HL-60/S4 (cell line): ENCODE results near the gene ARVCF.

Experiments
- in situ Hi-C: fragments of 300-500 bp; cut with MboI; formaldehyde crosslinking; loops from 2 replicates; pipeline ENCODE4 v1.14.3; 2022; ENCODE audit warnings: low sequenced_read_pairs

ARVCF gene

DNA sequence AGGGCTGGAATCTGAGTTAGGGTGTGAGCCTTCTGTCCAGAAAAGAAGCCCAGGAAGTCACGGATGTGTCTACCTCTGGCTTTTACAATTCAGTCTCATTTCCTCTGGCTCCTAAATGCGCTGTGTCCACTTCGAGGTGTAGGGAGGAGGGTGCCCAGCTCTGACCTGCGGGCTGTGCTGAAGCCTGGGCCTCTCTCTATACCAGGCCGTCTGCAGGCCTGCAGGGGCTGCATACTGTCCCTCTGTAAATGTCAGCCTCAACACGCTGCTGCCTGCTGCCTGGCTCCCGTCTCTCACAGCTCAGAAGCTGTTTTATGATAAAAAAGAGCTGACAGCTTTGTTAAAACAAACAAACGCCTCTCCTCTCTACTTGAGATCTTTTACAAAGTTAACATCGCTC is 14.5 kb downstream of the ARVCF start:
- in situ Hi-C loops = no loop called here

DNA sequence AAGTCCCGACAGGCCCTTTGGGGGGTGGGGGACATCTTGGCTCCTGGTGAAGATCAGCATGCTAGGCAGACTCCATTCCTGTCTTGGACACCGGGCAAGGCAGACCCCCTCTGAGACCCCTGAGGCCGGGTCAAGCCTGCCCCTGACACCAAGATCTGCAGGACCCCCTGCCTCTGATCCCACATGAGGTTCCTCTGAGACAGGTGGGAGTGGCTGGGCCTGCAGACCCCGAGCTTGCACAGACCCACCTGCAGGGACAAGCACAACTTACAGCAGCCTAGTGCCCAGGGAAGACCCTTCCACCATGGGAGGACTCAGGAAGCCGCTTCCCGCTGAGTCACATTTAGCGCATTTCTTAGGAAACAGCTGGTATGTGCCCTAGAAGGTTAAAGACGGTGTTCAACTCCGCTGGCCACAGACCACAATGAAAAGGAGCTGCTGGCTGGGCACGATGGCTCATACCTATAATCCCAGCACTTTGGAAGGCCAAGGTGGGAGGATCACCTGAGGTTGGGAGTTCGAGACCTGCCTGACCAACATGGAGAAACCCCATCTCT is 15.5 kb downstream of the ARVCF start:
- in situ Hi-C loops = no loop called here

DNA sequence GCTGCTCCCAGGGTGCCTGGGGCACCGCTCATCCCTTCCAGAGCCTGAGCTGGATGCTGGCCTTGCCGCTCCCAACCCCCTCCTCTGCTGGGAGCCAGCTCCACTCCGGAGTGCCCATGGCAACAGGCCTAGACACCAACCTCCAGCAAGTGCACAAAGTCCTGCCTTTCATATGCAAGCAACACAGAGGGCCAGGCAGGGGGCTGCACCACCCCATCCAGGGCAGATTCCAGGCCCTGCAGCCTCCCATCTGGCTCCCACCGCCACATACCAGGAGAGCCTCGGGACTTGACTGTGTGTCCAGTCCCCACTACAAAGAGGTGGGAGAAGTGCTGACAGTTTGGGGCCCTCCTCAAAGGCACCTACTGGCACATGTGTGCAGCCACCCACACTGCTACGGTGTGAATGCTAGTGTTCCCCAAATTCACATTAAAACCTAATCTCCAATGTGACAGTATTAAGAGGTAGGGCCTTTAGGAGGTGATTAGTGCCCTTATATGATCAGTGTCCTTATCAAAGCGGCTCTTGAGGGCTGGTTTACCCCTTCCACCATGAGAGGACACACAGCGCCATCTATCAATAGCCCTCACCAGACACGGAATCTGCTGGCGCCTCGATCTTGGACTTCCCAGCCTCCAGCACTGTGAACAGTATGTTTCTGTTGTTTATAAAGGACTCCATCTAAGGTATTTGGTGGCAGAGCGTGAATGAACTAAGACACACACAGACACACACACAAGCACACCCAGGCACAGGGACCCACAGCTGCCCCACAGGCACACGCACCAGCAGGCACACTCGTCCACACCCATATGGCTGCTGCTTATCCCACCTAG is 16.2 kb downstream of the ARVCF start:
- in situ Hi-C loops = no loop called here

DNA sequence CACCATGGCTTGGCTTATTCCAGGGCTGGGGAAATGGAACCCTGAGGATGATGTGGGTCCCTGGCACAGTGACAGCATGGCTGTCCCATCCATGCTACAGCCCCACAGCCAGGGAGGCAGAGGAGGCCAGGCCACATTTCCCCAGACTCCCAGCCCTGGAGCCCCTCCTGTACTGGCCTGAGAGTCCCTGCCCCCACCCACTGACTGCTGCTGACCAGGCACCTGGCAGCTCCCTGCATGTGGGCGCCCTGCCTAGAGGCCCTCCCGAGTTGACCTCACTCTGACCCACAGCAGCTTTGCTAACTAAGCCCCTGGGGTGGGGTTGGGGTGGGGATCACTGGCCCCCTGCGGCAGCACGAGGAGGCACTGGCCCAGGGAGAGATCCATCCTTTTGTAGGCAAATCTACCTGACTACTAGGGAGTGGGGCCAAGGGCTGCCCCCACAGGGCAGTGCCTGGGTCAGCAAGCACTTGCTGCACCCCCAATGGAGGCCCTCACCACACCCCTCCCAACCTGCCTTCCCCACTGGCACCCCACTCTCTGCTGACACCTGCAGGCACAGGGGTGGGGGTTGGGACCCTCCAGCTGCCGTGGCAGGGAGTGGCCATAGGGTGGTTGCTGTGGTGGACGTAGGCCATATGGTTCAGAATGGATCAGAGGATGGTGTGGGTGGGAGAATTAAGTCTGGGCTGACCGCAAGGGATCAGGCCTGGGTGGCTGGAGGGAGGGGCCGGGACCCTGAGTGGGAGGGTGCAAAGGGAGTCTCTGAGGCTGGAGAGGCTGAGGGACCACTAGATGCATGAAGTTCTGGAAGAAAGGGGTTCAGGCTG is 17.4 kb downstream of the ARVCF start:
- in situ Hi-C loops = no loop called here

DNA sequence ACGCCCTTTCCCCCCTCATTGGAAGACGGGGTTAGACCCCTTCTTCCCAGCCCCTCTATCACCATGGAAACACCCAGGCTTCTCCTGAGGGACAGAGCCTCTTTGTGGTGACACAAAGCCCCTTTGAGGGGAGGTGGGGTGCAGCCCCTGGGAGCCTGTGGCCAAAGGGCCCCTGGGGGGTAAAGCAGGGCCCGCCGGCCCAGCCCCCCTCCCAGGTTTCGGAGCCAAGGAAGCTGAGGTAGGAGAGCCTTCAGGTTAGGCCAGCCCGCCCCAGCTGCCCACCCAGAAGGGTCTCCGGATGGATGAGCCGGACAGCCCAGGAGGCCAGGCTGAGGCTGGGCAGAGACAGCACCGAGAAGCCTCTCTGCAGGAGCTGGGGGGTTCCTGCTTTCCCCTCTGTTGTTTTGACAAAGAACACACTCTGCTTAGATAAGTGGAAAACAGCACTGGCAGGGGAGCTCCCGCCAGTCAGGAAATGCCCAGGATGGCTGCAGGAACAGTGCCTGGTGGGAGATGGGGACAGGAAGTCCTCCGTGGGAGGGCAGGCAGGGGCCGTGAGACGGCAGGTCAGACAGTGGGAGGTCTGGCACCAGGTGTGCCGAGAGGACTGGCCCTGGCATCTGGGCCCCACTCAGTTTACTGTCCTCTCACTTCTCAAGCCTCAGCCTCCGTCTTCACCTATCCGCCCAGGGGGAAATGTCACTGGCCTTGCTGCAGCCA is 18.2 kb downstream of the ARVCF start:
- in situ Hi-C loops = no loop called here

DNA sequence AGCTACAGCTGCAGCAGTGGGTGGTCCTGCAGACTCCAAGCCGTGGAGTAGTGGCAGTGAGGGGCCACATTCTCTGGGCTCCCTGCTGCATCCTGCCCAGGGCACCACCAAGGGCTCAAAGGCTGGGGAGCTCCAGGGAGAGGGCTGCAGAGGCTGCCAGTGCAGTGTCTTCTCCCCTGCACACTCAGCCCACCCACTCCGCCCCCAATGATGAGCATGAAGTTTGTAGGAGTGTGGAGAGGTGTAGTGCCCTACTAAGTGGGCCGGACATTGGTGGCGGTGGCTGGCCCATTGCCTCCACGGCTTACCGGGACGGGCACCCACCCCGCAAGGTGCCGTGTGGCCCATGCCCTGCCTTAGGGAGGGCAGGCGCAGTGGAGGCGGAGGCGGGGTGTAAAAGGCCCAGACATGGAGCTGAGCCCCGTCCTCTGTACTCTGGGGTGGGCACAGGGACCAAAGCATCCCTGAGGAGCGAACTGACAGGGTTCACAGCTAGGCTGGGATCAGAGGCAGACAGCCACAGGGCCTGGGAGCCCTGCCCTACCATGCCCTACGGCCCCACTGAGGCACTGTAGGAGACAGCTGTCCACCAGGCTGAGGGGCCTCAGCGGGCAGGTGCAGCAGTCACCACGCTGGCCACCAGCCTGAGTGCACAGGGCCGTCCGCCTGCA is 18.9 kb downstream of the ARVCF start:
- in situ Hi-C loops = no loop called here

DNA sequence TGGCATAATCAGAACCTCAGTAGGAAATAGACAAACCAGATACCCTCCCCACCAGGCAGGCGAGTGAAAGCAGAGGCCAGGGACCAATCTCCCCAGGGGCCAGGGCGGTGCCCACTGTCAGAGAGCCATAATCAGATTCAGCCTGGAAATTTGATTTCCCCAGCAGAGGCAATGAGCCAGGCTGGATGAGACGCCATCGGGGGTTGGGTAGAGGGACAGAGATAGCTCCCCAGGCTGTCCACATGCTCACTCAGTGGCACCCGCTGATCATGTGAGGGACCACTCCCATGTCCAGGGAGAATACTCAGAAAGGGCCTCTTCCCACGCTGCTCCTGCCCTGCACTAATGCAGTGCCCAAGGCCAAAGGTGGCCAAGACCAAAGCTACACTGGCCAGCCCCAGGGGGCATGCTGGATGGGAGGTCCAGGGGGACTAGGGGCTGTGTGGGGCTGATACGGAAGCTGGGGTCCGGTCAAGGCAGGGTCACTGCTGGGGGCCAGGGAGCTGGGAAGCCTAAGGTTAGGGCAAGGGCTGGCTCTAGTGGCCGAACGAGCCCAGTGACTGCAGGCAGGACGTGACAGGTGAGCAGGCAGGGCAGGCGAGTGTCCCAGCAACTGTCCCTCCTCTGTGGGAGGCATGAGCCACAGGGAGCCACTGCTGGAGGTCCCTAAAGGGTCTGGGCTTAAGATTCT is 19.8 kb downstream of the ARVCF start:
- in situ Hi-C loops = no loop called here

DNA sequence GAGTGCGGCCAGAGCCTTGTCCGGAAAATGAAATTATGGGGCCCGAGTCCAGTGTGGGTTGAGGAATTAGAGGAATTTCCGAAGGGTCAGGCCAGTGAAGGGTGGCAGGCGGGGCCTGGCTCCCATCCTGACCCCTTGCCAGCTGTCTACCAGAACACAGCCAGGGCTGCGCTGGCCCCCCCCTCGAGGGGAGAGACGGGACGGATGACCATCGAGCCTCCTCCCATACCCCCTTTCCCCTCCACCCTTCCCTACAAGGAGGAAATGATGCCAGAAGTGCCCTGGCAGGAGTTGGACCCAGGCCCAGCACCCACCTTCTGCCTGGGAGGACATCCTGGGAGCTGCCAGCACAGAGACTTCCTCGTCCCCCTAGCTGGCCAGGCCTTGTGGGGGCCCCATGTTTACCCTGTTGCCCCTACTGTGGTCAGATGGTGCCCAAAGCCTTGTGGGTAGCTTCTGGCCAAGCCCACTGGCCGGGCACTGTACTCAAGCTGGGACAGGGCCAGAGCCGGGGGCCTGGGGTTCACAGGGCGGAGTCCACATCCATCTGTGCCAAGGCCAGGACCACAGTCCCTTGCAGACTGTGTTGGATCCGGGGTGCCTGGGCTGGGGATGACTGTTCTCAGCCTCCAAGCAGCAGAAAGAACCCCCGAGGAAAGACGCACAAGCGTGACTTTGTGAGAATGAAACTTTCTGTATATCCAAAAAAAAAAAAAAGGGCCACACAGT is 20.8 kb downstream of the ARVCF start:
- in situ Hi-C loops = no loop called here

DNA sequence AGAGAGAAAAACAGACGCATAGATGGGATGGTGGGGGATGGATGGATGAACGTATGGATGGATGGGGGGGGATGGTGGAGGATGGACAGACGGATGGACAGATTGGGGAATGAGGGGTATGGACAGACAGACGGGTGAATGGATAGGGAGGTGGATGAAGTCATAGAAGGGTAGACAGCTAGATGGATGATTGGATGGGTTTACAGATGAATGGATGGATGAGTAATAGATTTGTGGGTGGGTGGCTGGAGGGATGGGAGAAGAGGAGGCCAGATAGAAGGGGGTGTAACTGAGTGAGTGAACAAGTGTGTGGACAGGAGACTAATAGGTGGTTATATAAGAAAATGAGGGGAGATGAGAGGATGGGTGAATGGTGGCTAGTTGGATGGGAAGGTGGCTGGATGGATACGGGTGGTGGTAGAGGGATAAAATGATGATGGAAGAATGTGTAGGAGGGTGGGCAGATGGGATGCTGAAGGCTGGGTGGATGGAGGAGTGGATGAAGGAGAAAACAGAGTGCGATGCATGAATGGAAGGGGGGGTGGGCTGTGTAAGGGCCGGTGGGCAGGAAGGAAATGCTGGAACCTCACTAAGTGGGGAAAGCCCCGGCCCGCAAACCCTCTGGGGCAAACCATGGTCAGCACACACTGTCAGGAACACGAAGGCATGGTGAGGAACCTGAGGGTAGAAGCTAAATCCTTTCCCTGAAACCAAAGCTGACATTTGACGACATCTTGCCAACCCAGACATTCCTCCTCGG is 21.6 kb downstream of the ARVCF start:
- in situ Hi-C loops = no loop called here

DNA sequence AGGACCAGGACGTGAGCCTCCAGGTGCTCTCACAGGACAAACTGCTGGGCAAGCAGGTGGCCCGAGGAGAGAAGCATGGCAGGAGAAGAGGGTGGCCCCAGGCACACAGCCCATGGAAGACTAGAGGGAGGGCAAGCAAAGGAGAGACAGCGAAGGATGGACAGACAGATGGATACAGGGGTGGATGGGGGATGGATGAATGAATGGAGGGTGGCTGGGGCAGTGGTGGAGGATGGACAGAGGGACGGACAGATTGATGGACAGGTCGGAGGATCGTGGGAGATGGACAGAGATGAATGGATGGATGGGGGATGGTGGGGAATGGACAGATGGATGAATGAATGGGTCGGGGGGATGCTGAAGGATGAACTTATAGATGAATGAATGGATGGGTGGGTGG is 22.7 kb downstream of the ARVCF start:
- in situ Hi-C loops = no loop called here

DNA sequence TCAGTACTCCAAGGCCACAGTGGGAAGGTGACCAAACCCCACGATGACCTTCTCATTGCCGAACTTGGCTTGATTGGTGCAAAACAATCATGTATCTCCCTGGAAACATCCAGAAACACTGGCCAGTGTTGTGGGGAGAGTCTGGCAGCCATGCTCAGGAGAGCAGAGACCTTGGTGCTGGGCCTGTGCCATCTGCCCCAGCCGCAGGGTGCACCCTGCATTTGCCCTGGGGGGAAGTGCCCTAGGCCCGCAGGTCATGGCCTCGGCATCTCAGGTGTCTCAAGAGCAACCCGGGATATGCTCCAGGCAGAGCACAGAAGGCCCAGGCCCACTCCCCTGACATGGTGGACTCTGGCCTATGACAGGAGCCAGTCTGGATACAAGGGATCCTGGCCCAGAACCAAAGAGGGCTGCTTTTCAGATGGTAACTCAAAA is 23.7 kb downstream of the ARVCF start:
- in situ Hi-C loops = no loop called here

DNA sequence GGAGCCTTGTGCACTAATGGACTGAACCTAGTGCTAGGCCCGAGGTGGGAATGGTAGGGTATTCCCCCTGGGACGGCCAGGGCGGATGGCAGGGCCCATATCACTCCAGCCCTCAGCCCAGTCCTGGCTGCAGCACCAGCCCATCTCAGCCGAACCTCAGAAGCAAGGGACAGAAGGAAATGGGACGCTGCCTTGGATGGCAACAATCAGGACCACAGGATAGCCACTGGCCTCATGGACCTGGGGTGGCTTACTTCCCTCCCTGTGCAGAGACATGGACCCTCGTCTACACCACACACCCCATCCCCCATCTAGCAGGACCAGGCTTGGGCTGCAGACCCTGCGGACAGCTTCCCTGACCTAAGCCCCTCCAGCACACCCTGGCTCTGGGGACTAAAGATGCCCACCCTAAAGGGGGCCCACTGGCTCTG is 24.1 kb downstream of the ARVCF start:
- in situ Hi-C loops = no loop called here

DNA sequence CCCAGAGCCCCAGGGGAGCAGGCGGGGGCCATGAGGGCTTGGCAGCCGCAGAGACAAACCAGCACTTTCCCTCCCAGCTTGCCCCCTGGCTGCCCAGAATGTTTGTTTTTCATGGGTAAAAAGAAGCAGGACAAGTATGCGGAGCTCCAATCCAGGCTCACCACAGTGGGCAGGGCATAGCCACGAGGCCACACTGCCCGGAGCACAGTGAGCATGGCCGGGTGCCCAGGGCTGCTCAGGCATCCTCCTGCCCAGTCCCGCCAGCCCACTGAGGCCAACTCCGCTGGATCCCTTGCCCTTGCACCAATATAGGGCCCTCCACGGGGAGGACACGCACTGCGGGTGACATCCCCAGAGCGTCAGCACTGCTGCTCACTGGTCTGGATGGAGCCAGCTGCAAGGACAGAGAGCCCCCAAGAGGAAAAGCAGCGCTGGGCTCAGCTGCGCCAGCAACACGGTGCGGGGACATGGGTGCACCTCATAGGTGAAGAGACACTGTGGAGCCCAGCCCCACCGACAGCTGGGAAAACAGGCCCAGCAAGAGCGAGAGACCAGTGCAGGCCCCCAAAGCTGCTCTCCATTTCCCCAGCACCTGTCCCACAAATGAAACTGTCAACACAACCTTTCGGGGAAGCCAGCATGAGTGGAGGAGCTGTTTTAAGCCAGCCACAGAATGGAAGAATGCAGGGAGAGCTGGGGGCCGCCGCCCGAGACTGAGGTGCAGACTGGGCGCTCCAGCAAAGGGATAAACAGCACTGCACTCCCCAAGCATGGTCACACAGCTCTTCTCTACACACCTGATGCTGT is 24.8 kb downstream of the ARVCF start:
- in situ Hi-C loops = no loop called here

DNA sequence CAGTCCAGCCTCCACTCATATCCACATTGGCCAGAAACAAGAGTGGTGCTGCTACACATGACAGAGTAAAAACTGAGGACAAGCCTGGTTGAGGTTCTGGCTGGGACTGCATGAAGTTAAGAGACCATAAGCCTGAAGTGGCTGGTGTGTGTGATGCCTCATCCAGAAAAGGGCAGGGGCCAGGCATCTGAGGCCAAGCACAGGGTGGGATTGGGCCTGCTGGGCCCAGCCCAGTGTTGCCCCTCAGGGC is 25.3 kb downstream of the ARVCF start:
- in situ Hi-C loops = no loop called here

DNA sequence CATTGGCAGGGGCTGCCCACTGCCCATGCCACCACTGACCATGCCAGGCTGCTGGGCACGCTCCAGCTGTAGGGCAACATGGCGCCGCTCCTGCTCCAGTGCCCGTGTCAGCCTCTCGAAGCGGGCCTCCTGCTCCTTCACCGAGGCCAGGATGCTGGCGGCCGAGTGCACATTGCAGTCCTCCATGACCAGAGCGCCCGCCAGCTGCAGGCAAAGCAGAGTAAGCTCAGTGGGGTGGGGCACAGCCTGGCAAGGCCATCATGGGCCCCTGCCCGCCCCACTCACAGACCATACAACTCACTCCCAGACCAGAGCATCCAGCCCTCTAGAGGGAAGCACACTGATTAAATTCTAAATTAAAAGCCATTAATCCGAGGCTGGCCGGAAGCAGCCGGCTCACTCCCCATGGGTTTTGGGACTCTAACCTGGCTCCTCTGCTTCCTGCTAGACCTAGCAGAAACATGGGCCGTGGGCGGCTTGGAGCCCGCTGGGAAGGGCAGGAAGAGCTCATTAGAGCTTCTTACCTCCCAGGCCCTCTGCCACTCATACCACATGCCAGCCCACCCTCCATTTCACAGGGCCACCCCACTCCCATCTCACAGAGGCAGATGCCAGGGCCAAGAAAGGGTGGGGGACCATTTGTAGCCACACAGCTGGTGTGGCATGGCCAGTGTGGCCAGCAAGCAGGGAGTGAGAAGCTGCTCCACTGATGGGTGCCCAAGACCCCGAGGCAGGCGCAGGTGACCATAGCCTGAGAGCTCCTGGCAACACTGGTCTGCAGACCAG is 25.8 kb downstream of the ARVCF start:
- in situ Hi-C loops = no loop called here

DNA sequence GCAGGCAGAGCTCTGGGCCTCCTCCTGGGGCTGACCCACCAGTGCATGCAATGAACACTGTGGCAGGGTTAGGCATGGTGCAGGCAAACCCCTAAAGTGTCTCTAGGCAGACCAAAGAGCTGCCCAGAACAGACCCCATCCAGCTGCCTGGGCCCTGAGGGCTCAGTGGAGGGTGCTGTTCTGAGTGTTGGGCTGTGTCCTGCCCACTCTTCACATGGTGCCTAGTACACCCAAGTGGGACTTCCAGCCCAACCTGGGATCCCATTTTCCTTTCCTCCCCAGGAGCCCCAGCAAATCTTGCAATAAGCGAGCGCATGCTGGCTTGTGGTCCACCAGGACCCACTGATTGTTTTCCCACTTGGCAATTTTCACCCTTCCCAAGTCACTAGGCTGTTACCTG is 26.4 kb downstream of the ARVCF start:
- in situ Hi-C loops = no loop called here

DNA sequence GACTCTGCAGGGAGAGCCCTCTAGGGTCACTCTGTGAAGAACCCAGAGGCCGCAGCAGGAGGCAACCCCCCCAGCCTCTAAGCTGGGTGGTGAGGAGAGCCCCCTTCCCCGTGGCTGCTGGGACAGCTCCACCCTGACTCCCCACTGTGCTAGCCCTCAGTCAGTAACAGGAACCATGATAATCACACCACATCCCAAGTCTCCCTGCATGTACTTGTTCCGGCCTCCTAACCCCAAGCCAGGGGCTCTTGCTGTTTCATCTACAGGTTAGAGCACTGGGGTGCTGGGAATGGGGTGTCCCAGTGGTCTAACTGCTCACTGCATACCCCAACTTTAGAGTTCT is 26.9 kb downstream of the ARVCF start:
- in situ Hi-C loops = no loop called here
